Neural cell (in vitro differentiated cells): ENCODE data around the gene ARHGAP25. TPM values are rescaled to one million over a fixed set of nuclear protein-coding genes. Genes with fewer than 3 reads are reported as not detected.

Source experiments
- H2AFZ ChIP-seq: fragments of 200-600, 300-800 bp; sonication (generic), shearing (Covaris generic); 2 replicates; pipeline ENCODE4 v1.6.0; 2014; ENCODE audit warnings: low read depth, mild to moderate bottlenecking, antibody characterized with exemption, low read length, moderate library complexity
- H3F3A ChIP-seq: fragments of 200-600 bp; shearing (Covaris generic); 2 replicates; pipeline ENCODE4 v1.6.1; 2016; ENCODE audit warnings: mild to moderate bottlenecking, moderate library complexity, mixed read lengths, antibody characterized with exemption, low read length; ENCODE audit not compliant: insufficient read depth, poor library complexity, severe bottlenecking
- H3K27ac ChIP-seq: fragments of 200-600, 300-800 bp; sonication (generic), shearing (Covaris generic); 2 replicates; pipeline ENCODE4 v1.5.1; 2014; ENCODE audit warnings: mild to moderate bottlenecking, low read length, moderate library complexity
- H3K27me3 ChIP-seq: fragments of 300-800, 200-600 bp; sonication (generic), shearing (Covaris generic); 2 replicates; pipeline ENCODE4 v1.6.0; 2014; ENCODE audit warnings: mild to moderate bottlenecking, low read depth, low read length, moderate library complexity; ENCODE audit not compliant: insufficient read depth
- H3K36me3 ChIP-seq: fragments of 300-800, 200-600 bp; sonication (generic), shearing (Covaris generic); 2 replicates; pipeline ENCODE4 v1.5.1; 2014; ENCODE audit warnings: mild to moderate bottlenecking, antibody characterized with exemption, low read length, moderate library complexity; ENCODE audit not compliant: insufficient read depth
- H3K4me2 ChIP-seq: fragments of 300-800, 200-600 bp; sonication (generic), shearing (Covaris generic); 2 replicates; pipeline ENCODE4 v1.6.0; 2014; ENCODE audit warnings: mild to moderate bottlenecking, low read length
- H3K4me3 ChIP-seq: fragments of 300-800, 200-600 bp; sonication (generic), shearing (Covaris generic); 2 replicates; pipeline ENCODE4 v1.5.1; 2014; ENCODE audit warnings: mild to moderate bottlenecking, low read length, moderate library complexity
- H3K79me2 ChIP-seq: fragments of 200-600 bp; shearing (Covaris generic); replicated peaks from 2 replicates; pipeline ENCODE4 v1.6.0; 2014; ENCODE audit warnings: mild to moderate bottlenecking, low read length, moderate library complexity; ENCODE audit not compliant: insufficient read depth
- H3K9ac ChIP-seq: fragments of 300-800, 200-600 bp; sonication (generic), shearing (Covaris generic); 2 replicates; pipeline ENCODE4 v1.6.1; 2016; ENCODE audit warnings: mild to moderate bottlenecking, low read length, mixed read lengths
- H3K9me2 ChIP-seq: fragments of 200-600 bp; shearing (Covaris generic); 2 replicates; pipeline ENCODE4 v1.6.1; 2016; ENCODE audit warnings: mild to moderate bottlenecking, low read length, mixed read lengths; ENCODE audit not compliant: insufficient read depth
- H3K9me3 ChIP-seq: fragments of 200-600, 300-800 bp; sonication (generic), shearing (Covaris generic); 2 replicates; pipeline ENCODE4 v1.6.1; 2016; ENCODE audit warnings: mild to moderate bottlenecking, mixed run types, low read length, moderate library complexity, mixed read lengths
- H4K20me1 ChIP-seq: fragments of 200-600 bp; shearing (Covaris generic); 2 replicates; pipeline ENCODE4 v1.6.1; 2016; ENCODE audit warnings: mild to moderate bottlenecking, mixed run types; ENCODE audit not compliant: insufficient read depth
- EP300 ChIP-seq: fragments of 450-650 bp; conservative IDR thresholded peaks from 2 replicates; pipeline ENCODE4 v1.6.1; 2014; ENCODE audit warnings: antibody characterized with exemption, mild to moderate bottlenecking, moderate library complexity; ENCODE audit not compliant: poor library complexity, severe bottlenecking
- EZH2 ChIP-seq: fragments of 200-600, 300-800 bp; shearing (Covaris generic), sonication (generic); IDR thresholded peaks from 2 replicates; pipeline ENCODE4 v1.6.1; 2014; ENCODE audit warnings: antibody characterized with exemption, low read length, borderline replicate concordance, mild to moderate bottlenecking; ENCODE audit not compliant: insufficient read depth, poor library complexity, severe bottlenecking
- MXI1 ChIP-seq: fragments of 450-650 bp; conservative IDR thresholded peaks from 2 replicates; pipeline ENCODE4 v1.6.1; 2014; ENCODE audit warnings: antibody characterized with exemption, mild to moderate bottlenecking; ENCODE audit not compliant: poor library complexity, severe bottlenecking
- POLR2AphosphoS5 ChIP-seq: IDR thresholded peaks from 2 replicates; pipeline ENCODE4 v1.6.1; 2012
- RAD21 ChIP-seq: fragments of 450-650 bp; conservative IDR thresholded peaks from 2 replicates; pipeline ENCODE4 v1.6.1; 2014; ENCODE audit warnings: antibody characterized with exemption, mild to moderate bottlenecking, moderate library complexity
- SMC3 ChIP-seq: fragments of 450-650 bp; conservative IDR thresholded peaks from 2 replicates; pipeline ENCODE4 v1.6.1; 2014; ENCODE audit warnings: antibody characterized with exemption, mild to moderate bottlenecking, moderate library complexity; ENCODE audit not compliant: poor library complexity
- TAF1 ChIP-seq: IDR thresholded peaks from 2 replicates; pipeline ENCODE4 v1.6.1; 2012; ENCODE audit warnings: low read depth
- polyA plus RNA-seq: library from polyadenylated mRNA; depleted of rRNA; stranded (reverse); fragments of >200 nt; gene quantifications from 2 replicates; pipeline ENCODE4 v1.2.3, GENCODE V29; 2014
- TF ChIP-seq, protein P1 (sequence below): IDR thresholded peaks from 2 replicates; pipeline ENCODE4 v1.6.1; 2012; ENCODE audit warnings: borderline replicate concordance
- TF ChIP-seq, protein P2 (sequence below): fragments of 450-650 bp; IDR thresholded peaks from 2 replicates; pipeline ENCODE4 v1.5.1; 2014; ENCODE audit warnings: antibody characterized with exemption, mild to moderate bottlenecking, moderate library complexity; ENCODE audit not compliant: poor library complexity, severe bottlenecking

ARHGAP25 gene
- polyA plus RNA-seq, 1 donor from 2014 or later = not detected

DNA sequence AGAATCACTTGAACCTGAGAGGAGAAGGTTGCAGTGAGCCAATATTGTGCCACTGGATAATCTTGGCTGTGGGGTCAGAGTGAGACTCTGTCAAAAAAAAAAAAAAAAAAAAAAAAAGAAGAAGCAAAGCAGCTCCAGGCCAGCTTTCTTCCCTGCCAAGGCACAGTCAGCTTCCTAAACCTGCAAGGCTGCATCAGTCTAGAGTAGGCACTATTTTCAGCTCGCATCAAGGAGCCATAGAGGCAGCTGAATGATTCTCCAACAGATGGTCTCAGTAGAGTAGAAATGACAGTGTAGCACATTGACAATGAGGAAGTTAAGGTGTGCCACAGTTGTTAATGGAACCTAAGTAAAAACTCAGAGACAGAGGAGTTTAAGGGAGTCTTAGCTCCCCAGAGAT lies 101.0 kb downstream of the ARHGAP25 start:
- no peaks in the 10 kb centered on the region for H3K36me3 ChIP-seq
- no peaks in the 10 kb centered on the region for H4K20me1 ChIP-seq
- H3K79me2 ChIP-seq = no peaks in the 10 kb centered on the region
- no peak overlapping the region for H3K27ac ChIP-seq
- no peaks in the 10 kb centered on the region for H3F3A ChIP-seq
- H3K4me2 ChIP-seq = no peak overlapping the region
- no peak overlapping the region for H3K9ac ChIP-seq
- H2AFZ ChIP-seq = no peak overlapping the region
- H3K9me3 ChIP-seq = no peaks in the 10 kb centered on the region
- H3K4me3 ChIP-seq = no peak overlapping the region
- no peaks in the 10 kb centered on the region for H3K9me2 ChIP-seq
- TF ChIP-seq EZH2 = no peak
- TF ChIP-seq, protein P1, sequence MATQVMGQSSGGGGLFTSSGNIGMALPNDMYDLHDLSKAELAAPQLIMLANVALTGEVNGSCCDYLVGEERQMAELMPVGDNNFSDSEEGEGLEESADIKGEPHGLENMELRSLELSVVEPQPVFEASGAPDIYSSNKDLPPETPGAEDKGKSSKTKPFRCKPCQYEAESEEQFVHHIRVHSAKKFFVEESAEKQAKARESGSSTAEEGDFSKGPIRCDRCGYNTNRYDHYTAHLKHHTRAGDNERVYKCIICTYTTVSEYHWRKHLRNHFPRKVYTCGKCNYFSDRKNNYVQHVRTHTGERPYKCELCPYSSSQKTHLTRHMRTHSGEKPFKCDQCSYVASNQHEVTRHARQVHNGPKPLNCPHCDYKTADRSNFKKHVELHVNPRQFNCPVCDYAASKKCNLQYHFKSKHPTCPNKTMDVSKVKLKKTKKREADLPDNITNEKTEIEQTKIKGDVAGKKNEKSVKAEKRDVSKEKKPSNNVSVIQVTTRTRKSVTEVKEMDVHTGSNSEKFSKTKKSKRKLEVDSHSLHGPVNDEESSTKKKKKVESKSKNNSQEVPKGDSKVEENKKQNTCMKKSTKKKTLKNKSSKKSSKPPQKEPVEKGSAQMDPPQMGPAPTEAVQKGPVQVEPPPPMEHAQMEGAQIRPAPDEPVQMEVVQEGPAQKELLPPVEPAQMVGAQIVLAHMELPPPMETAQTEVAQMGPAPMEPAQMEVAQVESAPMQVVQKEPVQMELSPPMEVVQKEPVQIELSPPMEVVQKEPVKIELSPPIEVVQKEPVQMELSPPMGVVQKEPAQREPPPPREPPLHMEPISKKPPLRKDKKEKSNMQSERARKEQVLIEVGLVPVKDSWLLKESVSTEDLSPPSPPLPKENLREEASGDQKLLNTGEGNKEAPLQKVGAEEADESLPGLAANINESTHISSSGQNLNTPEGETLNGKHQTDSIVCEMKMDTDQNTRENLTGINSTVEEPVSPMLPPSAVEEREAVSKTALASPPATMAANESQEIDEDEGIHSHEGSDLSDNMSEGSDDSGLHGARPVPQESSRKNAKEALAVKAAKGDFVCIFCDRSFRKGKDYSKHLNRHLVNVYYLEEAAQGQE = no peak
- no peak for TF ChIP-seq MXI1
- no peak for TF ChIP-seq SMC3
- TF ChIP-seq POLR2AphosphoS5 = no peak
- TF ChIP-seq EP300 = no peak
- TF ChIP-seq TAF1 = no peak
- TF ChIP-seq, protein P2, sequence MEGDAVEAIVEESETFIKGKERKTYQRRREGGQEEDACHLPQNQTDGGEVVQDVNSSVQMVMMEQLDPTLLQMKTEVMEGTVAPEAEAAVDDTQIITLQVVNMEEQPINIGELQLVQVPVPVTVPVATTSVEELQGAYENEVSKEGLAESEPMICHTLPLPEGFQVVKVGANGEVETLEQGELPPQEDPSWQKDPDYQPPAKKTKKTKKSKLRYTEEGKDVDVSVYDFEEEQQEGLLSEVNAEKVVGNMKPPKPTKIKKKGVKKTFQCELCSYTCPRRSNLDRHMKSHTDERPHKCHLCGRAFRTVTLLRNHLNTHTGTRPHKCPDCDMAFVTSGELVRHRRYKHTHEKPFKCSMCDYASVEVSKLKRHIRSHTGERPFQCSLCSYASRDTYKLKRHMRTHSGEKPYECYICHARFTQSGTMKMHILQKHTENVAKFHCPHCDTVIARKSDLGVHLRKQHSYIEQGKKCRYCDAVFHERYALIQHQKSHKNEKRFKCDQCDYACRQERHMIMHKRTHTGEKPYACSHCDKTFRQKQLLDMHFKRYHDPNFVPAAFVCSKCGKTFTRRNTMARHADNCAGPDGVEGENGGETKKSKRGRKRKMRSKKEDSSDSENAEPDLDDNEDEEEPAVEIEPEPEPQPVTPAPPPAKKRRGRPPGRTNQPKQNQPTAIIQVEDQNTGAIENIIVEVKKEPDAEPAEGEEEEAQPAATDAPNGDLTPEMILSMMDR = no peak
- TF ChIP-seq RAD21 = no peak
- H3K27me3 ChIP-seq = no peaks in the 10 kb centered on the region

DNA sequence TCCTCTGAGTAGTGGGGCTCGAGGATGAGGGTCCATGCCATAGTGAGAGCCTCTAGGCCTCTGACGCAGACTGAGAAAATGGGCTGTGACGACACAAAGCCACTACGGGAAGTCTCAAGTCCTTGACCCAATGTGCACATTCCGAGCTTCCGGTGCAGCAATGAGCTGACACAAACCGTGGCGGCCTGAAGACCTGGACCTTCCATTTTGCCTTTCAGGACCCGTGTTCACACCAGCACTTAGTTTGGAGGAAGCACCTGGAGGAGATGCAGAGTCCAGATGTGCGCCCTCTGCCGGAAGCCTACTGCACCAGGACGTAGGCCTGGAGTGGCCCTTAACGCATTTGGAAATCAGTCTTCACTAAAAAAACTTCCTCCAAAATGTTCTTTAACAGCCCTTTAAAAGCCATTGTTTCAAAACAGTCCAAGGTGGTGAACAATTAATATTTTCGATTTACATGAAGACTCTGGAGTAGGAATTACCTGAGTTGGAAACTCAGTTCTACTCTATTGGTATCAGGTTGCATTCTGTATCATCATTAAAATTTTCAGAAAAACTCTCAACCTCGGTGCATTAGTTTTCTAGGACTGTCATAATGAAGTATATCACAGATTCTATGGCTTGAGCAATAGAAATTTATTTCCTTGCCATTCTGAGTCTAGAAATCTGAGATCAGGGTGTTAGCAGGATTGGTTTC lies 102.7 kb downstream of the ARHGAP25 start:
- Histone ChIP-seq H3K79me2 (no peaks in the 10 kb centered on the region), H3K9me3 (no peaks in the 10 kb centered on the region), H3K27me3 (no peaks in the 10 kb centered on the region), H2AFZ (no peak overlapping the region), H4K20me1 (no peaks in the 10 kb centered on the region), H3K36me3 (no peaks in the 10 kb centered on the region), H3K9me2 (no peaks in the 10 kb centered on the region), H3K4me3 (no peak overlapping the region), H3F3A (no peaks in the 10 kb centered on the region), H3K4me2 (no peak overlapping the region), H3K27ac (no peak overlapping the region), H3K9ac (no peak overlapping the region)
- TF ChIP-seq EZH2 (no peak), TAF1 (no peak), RAD21 (no peak), SMC3 (no peak), MXI1 (no peak), POLR2AphosphoS5 (no peak), EP300 (no peak)
- TF ChIP-seq, protein P2 = no peak
- TF ChIP-seq, protein P1 = no peak
